Aortic smooth muscle cell (primary cell): ENCODE measurements around the gene SECISBP2L. TPM values are rescaled to one million over a fixed set of nuclear protein-coding genes. Genes with fewer than 3 reads are reported as not detected.

Source experiments
- total RNA-seq: library from RNA; depleted of rRNA; stranded (reverse); fragments of >200 nt; gene quantifications from 2 replicates; pipeline ENCODE4 v1.2.3, GENCODE V29; 2014

The SECISBP2L gene
- 32.8 and 35.9 TPM in 2 replicates for total RNA-seq

GRCh38 chr15:49046220-49047102 lies at the start of gene SECISBP2L:
Gene SECISBP2L, minus strand, starts transcription at chr15:49046446. Its CDS starts 147 bp downstream, at chr15:49046299.

GRCh38 chr15:48963524-48964113 lies 82.6 kb downstream of the SECISBP2L start, which contains the start of gene SHC4:
Gene SHC4, minus strand, starts transcription at chr15:48963919. Its CDS starts 904 bp downstream, at chr15:48963015.

Other genes with a start within 250 kb of the SECISBP2L start
- 6.3 and 10.0 TPM in 2 replicates for gene CEP152, start 235.4 kb downstream of the SECISBP2L start, total RNA-seq
- gene EID1, start 168.3 kb downstream of the SECISBP2L start, total RNA-seq = 274 and 287 TPM in 2 replicates
- 1.1 and 1.7 TPM in 2 replicates for gene SHC4, start 82.5 kb downstream of the SECISBP2L start, total RNA-seq
- gene COPS2, start 109.2 kb upstream of the SECISBP2L start, total RNA-seq = 77.0 and 100 TPM in 2 replicates
- 44.8 and 49.9 TPM in 2 replicates for gene GALK2, start 123.8 kb upstream of the SECISBP2L start, total RNA-seq